Left renal pelvis (tissue), 4 donors: ENCODE data around the gene CNN2. TPM values are rescaled to one million over a fixed set of nuclear protein-coding genes. Genes with fewer than 3 reads are reported as not detected.

ENCODE experiments used
- DNase-seq, 4 donors: peaks; one replicate each; pipeline ENCODE4 v3.0.0-alpha.2; 2013; ENCODE audit warnings: low read depth in 4 of 4, low spot score in 3 of 4
- polyA plus RNA-seq, 4 donors: library from polyadenylated mRNA; unstranded; fragments of 120-200 nt; gene quantifications; one replicate each; pipeline ENCODE4 v1.2.1, GENCODE V29; 2013; ENCODE audit not compliant: insufficient read length in 4 of 4

CNN2 gene
- polyA plus RNA-seq, 4 donors = 171 to 188 (median 182) TPM

DNA sequence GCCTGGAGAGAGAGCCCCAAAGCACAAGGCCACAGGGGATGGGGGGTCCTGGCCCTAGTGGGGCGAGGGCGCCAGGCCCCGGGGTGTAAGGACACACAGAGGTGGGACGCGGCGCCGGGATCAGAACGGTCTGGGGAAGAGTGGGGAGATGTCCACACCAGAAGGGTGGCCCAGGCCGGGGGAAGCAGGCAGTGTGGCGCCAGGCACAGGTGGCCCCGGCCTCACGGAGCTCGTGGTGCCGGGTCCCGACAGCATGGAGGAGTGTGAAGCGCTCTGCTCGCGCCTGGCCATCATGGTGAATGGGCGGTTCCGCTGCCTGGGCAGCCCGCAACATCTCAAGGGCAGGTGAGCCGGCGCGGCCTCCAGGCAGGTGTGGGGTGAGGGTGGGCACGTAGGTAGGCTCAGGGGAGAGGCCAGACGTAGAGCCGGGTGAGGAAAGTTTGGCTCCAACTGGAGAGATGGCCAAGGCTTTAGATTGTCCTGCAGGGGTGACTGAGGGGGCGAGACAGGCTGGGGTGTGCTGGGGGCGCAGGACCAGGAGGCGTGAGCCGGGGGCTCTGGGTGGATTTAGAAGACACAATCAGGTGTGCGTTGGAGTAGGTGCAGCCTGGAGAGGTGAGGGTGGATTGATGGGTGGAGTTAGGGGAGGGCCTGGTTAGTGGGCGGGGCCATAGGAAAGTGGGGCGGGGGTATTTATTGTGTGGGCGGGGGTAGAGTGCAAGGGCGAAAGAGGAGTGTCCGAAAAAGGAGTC is 37.7 kb downstream of the CNN2 start:
- DNase-seq = no peak

DNA sequence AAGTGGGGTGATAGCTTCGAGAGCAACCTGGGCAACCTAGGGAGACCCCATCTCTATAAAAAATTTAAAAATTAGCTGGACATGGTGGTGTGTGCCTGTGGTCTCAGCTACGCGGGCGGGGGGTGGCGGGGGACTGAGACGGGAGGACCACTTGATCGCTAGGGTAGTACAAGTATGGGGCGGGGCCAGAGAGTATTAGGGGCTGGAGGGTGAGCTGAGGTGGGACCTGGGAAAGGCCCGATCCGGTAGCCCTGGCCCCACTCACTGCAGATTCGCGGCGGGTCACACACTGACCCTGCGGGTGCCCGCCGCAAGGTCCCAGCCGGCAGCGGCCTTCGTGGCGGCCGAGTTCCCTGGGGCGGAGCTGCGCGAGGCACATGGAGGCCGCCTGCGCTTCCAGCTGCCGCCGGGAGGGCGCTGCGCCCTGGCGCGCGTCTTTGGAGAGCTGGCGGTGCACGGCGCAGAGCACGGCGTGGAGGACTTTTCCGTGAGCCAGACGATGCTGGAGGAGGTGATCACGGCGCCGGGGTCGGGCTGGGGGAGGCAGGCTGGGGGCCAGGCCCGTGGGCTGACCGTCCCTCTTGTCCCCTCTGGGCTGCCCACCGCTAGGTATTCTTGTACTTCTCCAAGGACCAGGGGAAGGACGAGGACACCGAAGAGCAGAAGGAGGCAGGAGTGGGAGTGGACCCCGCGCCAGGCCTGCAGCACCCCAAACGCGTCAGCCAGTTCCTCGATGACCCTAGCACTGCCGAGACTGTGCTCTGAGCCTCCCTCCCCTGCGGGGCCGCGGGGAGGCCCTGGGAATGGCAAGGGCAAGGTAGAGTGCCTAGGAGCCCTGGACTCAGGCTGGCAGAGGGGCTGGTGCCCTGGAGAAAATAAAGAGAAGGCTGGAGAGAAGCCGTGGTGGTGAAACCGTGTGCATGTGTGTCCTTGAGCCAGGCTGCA is 38.5 kb downstream of the CNN2 start:
- DNase-seq = peak in 1 of 4 donors; percentile 25

GRCh38 chr19:1065606-1066109 is 39.2 kb downstream of the CNN2 start:
- no peak for DNase-seq

DNA sequence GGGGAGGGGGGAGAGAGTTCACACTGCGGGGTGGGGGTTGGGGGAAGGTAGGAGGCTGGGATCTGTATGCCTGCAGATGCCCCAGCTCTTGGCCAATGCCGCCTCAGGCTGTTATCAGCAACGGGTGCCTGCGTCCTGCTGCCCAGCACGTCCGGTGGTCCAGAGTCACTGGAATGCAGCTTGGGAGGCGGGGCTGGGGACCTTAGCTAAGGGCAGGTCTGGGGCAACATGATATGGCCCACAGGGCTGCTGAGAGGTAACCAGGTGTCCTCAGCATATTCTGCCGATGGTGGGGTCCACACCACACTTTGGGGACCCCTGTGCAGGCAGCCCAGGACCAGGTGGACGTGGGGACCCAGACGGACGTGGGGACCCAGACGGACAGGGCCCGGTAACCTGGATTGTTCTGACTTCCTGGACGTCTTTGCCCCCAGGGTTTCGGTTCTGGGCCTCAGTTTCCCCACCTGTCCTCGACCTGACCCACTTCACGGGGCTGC is 39.9 kb downstream of the CNN2 start:
- no peak for DNase-seq

- DNase-seq = no peak
Observed at GRCh38 chr19:1066748-1067340, 40.4 kb downstream of the CNN2 start, which contains the start of gene ARHGAP45. TSS of gene ARHGAP45 (plus strand) at chr19:1067167. CDS start at chr19:1067406, 239 bp downstream.

- no peak for DNase-seq
Observed at GRCh38 chr19:1067341-1067957, 41.0 kb downstream of the CNN2 start.

- DNase-seq = no peak
Observed at GRCh38 chr19:1068009-1069001, 41.9 kb downstream of the CNN2 start.

DNA sequence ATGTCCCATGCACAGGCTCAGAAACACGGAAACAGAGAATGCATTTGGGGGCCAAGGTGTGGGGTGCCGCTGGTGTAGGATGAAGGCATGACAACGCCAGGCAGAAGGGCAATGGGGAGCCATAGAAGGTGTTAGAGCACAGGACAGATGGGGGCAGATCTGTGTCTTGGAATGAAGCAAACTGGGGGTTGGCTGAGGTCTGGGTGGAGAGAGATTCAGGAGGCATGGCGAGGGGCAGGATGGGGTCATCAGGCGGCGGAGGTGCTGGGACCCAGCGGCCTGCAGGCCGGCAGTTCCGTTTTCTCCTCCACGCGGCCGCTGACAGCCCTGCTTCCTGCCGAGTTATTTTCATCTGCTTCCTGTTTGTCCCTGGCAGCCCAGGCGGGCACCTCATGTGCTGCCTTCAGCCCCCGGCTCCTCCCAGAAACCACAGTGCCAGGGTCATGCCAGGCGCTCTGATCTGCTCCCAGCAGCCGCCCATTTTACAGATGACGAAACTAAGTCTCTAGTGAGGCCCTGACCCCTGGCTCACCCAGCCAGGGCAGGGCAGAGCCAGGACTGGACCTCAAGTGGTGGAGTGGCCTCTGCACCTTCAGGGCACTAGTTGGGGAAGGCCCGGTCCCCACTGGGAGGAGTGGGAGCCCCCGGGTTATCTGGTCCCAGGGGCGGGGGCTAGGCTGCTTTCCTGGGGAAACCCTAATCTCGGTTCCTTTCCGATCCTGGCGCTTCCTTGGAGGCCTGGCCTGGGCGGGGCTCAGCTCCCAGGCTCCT is 42.8 kb downstream of the CNN2 start:
- DNase-seq = no peak

DNA sequence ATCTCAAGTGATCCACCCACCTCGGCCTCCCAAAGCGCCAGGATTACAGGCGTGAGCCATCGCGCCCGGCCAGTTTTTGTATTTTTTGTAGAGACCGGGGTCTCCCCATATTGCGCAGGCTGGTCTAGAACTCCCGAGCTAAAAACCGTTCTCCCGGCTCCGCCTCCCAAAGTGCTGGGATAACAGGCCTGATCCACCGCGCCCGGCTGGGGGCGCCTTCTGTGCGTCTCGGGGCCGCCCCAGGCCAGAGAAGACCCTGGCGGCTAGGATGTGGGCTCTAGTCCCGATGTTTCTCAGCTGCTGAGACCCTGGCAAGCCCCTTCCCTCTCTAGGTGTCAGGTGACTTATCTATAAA is 44.1 kb downstream of the CNN2 start:
- DNase-seq = no peak

DNA sequence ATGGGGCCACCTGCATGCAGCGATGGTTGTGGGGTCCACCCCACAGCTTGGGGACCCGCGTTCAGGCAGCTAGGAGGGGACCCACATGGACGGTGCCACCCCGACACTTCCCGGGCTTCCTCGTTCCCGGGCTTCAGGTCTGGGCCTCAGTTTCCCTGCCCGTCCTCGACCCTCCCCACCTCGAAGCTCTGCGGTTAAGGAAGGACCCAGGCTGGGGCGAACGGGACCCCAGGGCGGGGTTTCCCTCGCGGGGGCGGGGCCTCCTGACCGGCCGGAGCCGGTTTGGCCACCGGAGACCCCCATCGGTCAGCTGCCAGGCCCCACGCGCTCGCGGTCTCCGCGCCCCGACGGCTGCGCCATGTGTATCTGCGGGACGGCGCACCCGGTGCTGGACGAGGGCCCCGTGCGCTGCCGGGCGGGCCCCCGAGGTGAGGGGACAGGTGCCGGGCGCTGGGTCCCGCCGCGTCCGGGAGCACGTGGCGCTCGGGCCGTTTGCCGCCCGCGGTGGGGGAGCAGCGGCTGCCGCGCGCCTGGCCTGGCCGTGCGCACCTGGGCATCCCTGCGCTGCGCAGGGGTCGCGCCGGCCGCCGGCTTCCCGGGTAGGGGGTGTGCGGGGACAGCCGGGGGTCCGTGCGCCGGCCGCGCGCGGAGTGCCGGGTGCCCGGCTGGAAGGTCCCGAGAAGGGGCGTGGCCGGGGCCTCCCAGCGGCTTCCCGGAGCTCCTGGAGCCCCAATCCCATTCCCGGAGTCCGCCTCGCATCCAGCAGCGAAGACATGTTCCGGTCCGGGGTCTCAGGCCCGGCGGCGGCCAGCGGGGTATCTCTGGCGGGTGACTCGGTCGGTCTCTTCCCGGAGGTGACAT is 44.8 kb downstream of the CNN2 start:
- no peak for DNase-seq

- no peak for DNase-seq
Observed at GRCh38 chr19:1072371-1073015, 46.1 kb downstream of the CNN2 start.

DNA sequence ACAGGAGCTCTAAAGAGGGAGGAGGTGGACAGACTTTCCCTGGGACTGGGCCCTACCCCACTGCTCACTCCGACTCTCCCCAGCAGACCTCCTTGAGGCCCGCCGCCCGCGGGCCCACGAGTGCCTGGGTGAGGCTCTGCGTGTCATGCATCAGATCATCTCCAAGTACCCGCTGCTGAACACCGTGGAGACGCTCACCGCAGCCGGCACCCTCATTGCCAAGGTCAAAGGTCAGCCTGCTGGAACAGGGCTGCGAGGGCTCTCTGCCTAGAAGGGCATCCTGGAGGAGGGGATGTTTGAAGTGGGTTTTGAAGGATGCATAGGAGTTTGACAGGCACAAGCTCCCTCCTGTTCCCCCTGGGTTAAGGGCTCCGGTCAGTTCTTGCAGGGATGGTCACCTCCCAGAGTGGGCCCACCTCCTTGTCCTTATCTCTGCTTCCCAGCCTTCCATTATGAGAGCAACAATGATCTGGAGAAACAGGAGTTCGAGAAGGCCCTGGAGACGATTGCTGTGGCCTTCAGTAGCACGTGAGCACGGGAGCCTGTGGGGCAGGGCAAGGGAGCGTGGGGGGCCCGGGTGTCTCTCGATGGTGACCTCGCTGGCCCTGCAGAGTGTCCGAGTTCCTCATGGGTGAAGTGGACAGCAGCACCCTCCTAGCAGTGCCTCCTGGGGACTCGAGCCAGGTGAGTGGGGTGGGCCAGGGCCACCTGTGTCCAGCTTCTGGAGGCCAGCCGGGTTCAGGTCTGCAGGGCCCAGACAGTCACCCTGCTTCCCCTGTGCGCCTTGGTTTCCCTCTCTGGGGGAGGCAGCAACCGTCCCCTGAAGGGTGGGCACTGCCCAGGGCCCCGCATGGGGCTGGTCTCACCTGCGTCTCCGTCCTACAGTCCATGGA is 46.9 kb downstream of the CNN2 start:
- no peak for DNase-seq

DNA sequence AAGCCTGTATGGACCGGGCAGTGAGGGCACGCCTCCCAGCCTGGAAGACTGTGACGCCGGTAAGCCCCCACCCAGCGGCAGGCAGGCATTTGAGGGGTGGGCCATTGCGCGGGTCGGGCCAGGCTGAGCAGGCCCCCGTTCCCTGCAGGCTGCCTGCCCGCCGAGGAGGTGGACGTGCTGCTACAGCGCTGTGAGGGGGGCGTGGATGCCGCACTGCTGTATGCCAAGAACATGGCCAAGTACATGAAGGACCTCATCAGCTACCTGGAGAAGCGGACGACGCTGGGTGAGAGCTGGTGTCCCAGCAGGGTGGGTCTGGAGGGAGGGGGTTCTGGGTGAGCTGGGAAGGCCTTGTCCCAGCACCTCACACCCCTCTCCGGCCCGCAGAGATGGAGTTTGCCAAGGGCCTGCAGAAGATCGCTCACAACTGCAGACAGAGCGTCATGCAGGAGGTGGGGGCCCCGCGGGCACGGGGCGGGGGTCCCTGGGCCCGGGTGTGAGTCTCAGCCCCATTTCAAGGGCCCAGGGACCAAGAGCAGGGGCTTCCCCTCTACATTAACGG is 47.6 kb downstream of the CNN2 start:
- DNase-seq = no peak

GRCh38 chr19:1074544-1075283 is 48.3 kb downstream of the CNN2 start:
- no peak for DNase-seq

DNA sequence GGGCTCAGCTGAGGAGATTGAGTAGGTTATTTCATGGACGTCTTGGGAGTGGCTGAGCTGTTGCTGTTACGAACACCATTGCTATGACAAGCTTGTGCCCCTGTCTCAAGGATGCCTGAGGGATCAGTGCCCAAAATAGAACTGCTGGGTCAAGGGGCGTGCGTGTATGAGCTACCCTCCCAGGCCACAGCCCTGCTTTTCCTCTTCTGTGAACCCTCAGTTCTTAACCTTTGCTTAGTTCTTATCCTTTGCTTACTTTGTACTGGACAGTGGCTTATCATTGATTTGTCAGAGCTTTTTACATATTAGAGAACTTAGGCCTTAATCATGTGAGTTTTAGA is 49.6 kb downstream of the CNN2 start:
- no peak for DNase-seq
